Measurements from ENCODE around the gene DLGAP1.

Gene DLGAP1

DNA sequence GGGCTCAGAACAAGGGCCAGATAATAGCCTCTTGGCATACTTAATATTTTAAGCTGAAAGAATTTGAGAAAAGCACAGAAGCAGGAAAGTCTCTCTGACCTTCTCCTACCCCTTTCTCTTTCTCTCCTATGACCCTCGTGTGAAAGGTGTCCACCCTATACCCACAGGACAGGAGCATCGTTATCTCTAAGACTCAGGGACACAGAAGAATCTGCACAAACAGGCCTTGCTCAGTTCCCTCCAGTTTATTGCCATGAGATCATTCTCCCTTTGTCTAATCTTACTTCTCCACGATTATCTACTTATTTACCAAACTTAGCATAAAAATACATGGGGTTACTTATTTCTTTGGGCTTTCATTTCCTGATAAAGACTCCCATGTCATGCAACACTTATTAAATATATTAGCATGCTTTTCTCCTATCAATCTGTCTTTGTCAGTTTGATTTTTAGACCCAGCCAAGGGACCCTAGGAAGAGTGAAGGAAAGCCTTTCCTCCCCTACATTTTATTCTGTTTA lies 370.7 kb downstream of the DLGAP1 start:
- no peaks in the 10 kb centered on the region for H3K27me3 ChIP-seq (ENCODE audit: control insufficient read depth, insufficient read depth, low read length)

DNA sequence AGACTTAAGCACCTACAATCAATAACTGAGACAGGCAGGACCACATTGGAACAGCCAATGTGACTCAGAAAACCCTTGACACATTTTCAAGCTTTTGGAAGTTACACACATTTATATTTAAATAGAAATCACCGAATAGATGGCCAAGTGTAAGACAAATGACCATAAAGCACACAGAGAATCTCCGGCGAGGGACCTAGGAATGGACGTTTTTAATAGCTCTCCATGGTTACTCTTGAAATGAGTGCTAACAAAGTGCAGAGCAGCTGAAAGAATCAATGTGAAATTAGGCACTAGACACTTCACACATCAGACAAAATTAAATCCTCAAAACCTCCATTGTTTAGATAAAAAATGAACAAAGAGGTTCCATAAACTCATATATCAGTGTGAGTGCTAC lies 376.9 kb downstream of the DLGAP1 start:
- Histone ChIP-seq H3K4me3 (ENCODE audit: low read depth, low read length) (no peak overlapping the region), H3K36me3 (ENCODE audit: control insufficient read depth, insufficient read depth, low read length) (no peaks in the 10 kb centered on the region), H3K4me1 (ENCODE audit: control insufficient read depth, insufficient read depth, low read length) (peaks cover 33% of the 10 kb centered on the region), H3K9me3 (ENCODE audit: control insufficient read depth, insufficient read depth, low read length) (0 out of 2 replicates have a peak, but pooled peaks cover 6% of the 10 kb centered on the region), H3K27me3 (ENCODE audit: control insufficient read depth, insufficient read depth, low read length) (no peaks in the 10 kb centered on the region), H3K9ac (ENCODE audit: low read depth, low read length) (no peak overlapping the region), H3K27ac (ENCODE audit: low read depth, low read length) (no peak overlapping the region)

More for the DNA sequence above, 370.7 kb downstream of the DLGAP1 start:
- H3K36me3 ChIP-seq (ENCODE audit: control insufficient read depth, insufficient read depth, low read length): no peaks in the 10 kb centered on the region; the same call in 1 of the 2 replicates
- H3K9ac ChIP-seq (ENCODE audit: low read depth, low read length): no peak overlapping the region
- H3K27ac ChIP-seq (ENCODE audit: low read depth, low read length): no peak overlapping the region
- peaks cover 21% of the 10 kb centered on the region for H3K9me3 ChIP-seq (ENCODE audit: control insufficient read depth, insufficient read depth, low read length)
- peaks cover 35% of the 10 kb centered on the region for H3K4me1 ChIP-seq (ENCODE audit: control insufficient read depth, insufficient read depth, low read length)
- no peak overlapping the region for H3K4me3 ChIP-seq (ENCODE audit: low read depth, low read length)

DNA sequence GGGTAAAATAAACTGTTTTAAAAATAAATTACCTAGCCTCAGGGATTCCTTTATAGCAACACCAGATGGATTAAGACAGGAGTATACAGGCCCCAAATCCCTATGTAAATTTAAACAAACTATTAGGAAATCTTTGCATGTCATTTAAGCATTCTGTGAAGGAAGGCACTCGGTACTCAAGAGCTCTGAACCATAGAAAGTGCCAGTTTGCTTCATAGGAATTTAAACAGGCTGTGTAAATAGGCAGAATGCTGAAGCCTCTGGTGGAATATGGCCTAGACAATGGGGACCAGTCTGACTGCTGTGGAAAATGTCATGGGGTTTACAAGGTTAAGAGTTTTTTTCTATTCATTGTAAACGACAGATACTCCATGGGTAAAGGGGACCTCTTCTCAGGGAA lies 377.4 kb downstream of the DLGAP1 start:
- H3K9me3 ChIP-seq (ENCODE audit: control insufficient read depth, insufficient read depth, low read length): 0 out of 2 replicates have a peak, but pooled peaks cover 3% of the 10 kb centered on the region
- H3K9ac ChIP-seq (ENCODE audit: low read depth, low read length): no peak overlapping the region
- no peaks in the 10 kb centered on the region for H3K27me3 ChIP-seq (ENCODE audit: control insufficient read depth, insufficient read depth, low read length)
- peaks cover 35% of the 10 kb centered on the region for H3K4me1 ChIP-seq (ENCODE audit: control insufficient read depth, insufficient read depth, low read length)
- H3K27ac ChIP-seq (ENCODE audit: low read depth, low read length): no peak overlapping the region
- no peak overlapping the region for H3K4me3 ChIP-seq (ENCODE audit: low read depth, low read length)
- no peaks in the 10 kb centered on the region for H3K36me3 ChIP-seq (ENCODE audit: control insufficient read depth, insufficient read depth, low read length)

DNA sequence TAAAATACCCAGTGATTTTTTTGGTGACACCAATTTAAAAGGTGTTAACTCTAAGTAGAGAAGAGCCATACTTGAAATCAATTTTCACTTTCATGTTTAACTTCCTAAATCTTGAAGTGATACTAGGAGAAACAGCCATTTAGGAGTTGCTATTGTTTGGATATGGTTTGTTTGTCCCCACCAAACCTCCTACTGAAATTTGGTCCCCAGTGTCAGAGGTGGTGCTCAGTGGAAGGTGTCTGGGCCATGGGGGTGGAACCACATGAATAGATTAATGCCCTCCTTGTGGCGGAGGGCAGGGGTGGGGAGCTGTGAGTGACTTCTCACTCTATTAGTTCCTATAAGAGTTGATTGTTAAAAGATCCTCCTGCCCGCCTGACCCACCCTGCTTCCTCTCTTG lies 377.9 kb downstream of the DLGAP1 start:
- Histone ChIP-seq H3K4me3 (ENCODE audit: low read depth, low read length) (no peak overlapping the region), H3K27me3 (ENCODE audit: control insufficient read depth, insufficient read depth, low read length) (no peaks in the 10 kb centered on the region), H3K9me3 (ENCODE audit: control insufficient read depth, insufficient read depth, low read length) (no peaks in the 10 kb centered on the region), H3K4me1 (ENCODE audit: control insufficient read depth, insufficient read depth, low read length) (peaks cover 35% of the 10 kb centered on the region), H3K27ac (ENCODE audit: low read depth, low read length) (no peak overlapping the region), H3K9ac (ENCODE audit: low read depth, low read length) (no peak overlapping the region), H3K36me3 (ENCODE audit: control insufficient read depth, insufficient read depth, low read length) (no peaks in the 10 kb centered on the region)

DNA sequence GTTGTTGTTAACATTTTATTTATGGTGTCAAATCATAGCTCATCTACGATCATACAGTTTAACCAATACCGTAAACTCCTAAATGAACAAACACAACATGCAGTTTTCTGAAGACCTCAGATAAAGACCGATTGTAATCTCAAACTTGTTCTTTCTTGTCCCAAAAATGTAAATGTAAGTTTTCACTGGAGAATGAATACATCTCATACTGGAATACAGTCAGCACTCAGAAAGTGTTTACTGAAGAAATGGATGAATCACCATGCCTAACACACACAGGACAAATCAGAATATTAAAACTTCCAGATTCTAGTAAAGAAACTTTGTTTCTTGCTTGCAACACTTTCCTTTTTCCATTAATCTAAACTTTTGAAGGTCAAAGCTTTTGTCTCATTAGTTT lies 380.5 kb downstream of the DLGAP1 start:
- Histone ChIP-seq H3K4me1 (ENCODE audit: control insufficient read depth, insufficient read depth, low read length) (peaks cover 26% of the 10 kb centered on the region), H3K4me3 (ENCODE audit: low read depth, low read length) (no peak overlapping the region), H3K27ac (ENCODE audit: low read depth, low read length) (no peak overlapping the region), H3K9ac (ENCODE audit: low read depth, low read length) (no peak overlapping the region), H3K36me3 (ENCODE audit: control insufficient read depth, insufficient read depth, low read length) (no peaks in the 10 kb centered on the region), H3K27me3 (ENCODE audit: control insufficient read depth, insufficient read depth, low read length) (no peaks in the 10 kb centered on the region), H3K9me3 (ENCODE audit: control insufficient read depth, insufficient read depth, low read length) (no peaks in the 10 kb centered on the region)

DNA sequence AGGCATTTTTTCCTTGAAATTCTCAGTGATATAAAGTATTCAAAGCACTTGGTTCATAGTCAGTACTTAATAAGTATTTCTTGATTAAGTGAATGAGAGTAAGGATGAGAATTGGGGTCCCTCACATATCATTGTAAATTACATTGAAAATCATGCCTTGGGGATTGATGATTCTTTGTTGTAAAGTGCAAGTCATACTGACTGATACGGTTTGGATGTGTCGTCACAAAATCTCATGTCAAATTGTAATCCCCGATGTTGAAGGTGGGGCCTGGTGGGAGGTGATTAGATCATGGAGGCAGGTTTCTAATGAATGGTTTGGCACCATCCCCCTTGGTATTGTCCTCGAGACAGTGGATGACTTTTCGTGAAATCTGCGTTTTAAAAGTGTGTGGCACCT lies 385.9 kb downstream of the DLGAP1 start:
- no peak overlapping the region for H3K4me3 ChIP-seq (ENCODE audit: low read depth, low read length)

DNA sequence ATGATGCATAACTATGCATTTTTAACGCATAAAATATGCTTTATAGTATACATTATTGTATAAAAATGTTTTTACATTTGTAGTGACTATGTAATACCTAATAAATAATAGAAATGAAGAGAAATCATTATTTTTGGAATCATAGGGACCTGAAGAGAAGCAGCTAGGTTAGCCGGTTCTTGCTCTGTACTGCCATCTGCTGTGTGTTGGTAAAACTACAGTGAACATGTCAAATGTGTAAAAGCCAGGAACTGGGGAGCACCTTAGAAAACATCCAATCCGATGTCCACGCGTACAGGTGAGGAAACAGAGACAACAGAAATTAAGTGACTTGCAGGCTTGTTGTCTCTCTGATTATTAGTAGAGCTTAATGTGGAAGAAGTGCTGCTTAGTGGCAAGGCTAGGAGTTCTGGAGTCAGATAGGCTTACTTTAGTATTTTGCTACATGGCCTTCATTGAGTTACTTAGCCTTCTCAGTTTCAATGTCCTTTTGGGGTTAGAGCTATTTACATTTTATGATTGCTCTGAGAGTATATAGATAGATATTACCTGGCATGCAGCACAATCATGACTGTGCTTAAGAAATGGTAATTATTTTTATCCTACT lies 386.5 kb downstream of the DLGAP1 start:
- no peaks in the 10 kb centered on the region for H3K27me3 ChIP-seq (ENCODE audit: control insufficient read depth, insufficient read depth, low read length)
- H3K9me3 ChIP-seq (ENCODE audit: control insufficient read depth, insufficient read depth, low read length): peaks cover 22% of the 10 kb centered on the region
- no peak overlapping the region for H3K4me3 ChIP-seq (ENCODE audit: low read depth, low read length)
- H3K27ac ChIP-seq (ENCODE audit: low read depth, low read length): no peak overlapping the region
- peaks cover 3% of the 10 kb centered on the region; the same call in 1 of the 2 replicates for H3K4me1 ChIP-seq (ENCODE audit: control insufficient read depth, insufficient read depth, low read length)
- no peaks in the 10 kb centered on the region for H3K36me3 ChIP-seq (ENCODE audit: control insufficient read depth, insufficient read depth, low read length)
- no peak overlapping the region for H3K9ac ChIP-seq (ENCODE audit: low read depth, low read length)

More for the DNA sequence above, 385.9 kb downstream of the DLGAP1 start:
- Histone ChIP-seq H3K9me3 (ENCODE audit: control insufficient read depth, insufficient read depth, low read length) (peaks cover 18% of the 10 kb centered on the region), H3K4me1 (ENCODE audit: control insufficient read depth, insufficient read depth, low read length) (peaks cover 3% of the 10 kb centered on the region; the same call in 1 of the 2 replicates), H3K9ac (ENCODE audit: low read depth, low read length) (no peak overlapping the region), H3K36me3 (ENCODE audit: control insufficient read depth, insufficient read depth, low read length) (no peaks in the 10 kb centered on the region), H3K27ac (ENCODE audit: low read depth, low read length) (no peak overlapping the region), H3K27me3 (ENCODE audit: control insufficient read depth, insufficient read depth, low read length) (no peaks in the 10 kb centered on the region)

DNA sequence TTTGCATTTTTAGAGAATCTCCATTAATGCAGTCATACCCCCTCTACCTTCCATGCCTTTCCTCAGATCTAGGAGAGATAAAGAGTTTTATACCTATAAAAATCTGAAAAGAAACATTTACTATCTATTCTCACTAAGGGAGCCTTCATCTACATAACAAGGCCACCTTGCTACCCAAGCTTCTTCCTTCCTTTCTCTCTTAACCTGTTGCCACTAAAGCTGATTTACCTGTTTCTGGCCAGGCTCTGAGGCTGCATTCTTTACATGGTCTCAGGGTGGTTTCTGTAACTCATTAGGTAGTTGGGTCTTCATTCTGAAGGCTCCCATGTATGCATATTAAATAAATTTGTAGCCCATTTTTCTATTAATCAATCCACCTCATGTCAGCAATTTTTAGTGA lies 391.6 kb downstream of the DLGAP1 start:
- no peak overlapping the region for H3K9ac ChIP-seq (ENCODE audit: low read depth, low read length)
- no peaks in the 10 kb centered on the region for H3K36me3 ChIP-seq (ENCODE audit: control insufficient read depth, insufficient read depth, low read length)
- H3K27me3 ChIP-seq (ENCODE audit: control insufficient read depth, insufficient read depth, low read length): no peaks in the 10 kb centered on the region
- no peaks in the 10 kb centered on the region for H3K4me1 ChIP-seq (ENCODE audit: control insufficient read depth, insufficient read depth, low read length)
- peaks cover 68% of the 10 kb centered on the region for H3K9me3 ChIP-seq (ENCODE audit: control insufficient read depth, insufficient read depth, low read length)
- H3K4me3 ChIP-seq (ENCODE audit: low read depth, low read length): no peak overlapping the region
- peak overlapping the region; percentile 42 for H3K27ac ChIP-seq (ENCODE audit: low read depth, low read length)

DNA sequence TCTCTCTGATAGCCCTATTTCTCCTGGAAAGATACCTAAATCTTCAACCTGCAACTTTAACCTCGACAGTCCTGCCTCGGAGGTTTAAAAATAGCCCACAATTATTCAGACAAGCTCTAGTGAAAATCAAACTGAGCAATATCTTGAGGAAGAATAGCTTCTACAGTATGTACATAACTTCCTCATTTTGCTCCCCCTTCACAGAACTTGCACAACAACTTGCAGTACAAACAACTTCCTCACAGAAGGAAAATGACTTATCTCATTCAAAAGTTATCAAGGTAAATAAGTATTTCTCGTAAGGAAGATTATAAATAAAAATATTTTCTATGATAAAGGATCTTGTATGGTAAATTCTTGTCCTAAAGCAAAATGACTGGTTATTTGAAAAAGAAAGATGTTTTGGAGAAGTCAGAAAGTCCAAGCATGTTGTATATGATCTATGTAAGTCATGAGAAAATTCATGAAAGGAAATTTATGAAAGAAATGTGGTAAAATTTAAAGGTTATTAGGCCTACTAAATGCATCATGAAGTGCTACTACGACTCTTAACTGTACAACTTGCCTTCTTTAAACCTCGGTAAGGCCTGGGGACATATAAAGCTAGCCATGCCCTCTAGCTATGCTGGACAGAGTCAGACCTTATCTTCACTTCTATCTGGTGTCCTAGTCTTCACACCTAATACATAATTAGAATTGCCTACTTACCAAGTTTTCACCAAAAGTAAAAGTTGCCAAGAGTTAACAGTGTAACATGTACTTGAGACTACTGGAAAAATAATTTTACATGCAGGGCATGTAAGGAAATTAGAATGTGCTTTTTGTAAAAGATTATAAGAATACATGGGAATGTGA lies 394.5 kb downstream of the DLGAP1 start:
- no peaks in the 10 kb centered on the region for H3K27me3 ChIP-seq (ENCODE audit: control insufficient read depth, insufficient read depth, low read length)
- H3K9me3 ChIP-seq (ENCODE audit: control insufficient read depth, insufficient read depth, low read length): peaks cover 62% of the 10 kb centered on the region
- H3K27ac ChIP-seq (ENCODE audit: low read depth, low read length): no peak overlapping the region
- H3K9ac ChIP-seq (ENCODE audit: low read depth, low read length): no peak overlapping the region
- no peak overlapping the region for H3K4me3 ChIP-seq (ENCODE audit: low read depth, low read length)
- no peaks in the 10 kb centered on the region for H3K36me3 ChIP-seq (ENCODE audit: control insufficient read depth, insufficient read depth, low read length)
- no peaks in the 10 kb centered on the region for H3K4me1 ChIP-seq (ENCODE audit: control insufficient read depth, insufficient read depth, low read length)

DNA sequence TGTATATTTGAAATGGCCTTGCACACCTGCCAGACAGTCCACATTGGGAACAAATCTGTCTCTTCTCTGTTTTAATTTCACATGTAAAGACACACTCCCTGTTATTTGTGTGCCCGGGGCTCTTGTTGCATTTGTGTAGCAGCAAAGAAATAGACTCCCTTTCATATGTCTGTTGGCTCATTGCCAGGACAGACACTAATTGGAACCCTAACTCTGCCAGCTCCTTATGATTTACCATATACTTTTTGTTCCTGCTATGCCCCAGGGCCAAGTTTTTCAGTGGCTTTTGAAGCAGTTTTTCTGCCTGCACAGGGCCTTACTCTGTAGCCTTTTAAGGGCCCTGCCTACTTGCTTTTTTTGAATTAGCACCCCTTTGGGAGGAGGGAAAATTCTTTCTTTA lies 396.9 kb downstream of the DLGAP1 start:
- Histone ChIP-seq H3K4me3 (ENCODE audit: low read depth, low read length) (no peak overlapping the region), H3K36me3 (ENCODE audit: control insufficient read depth, insufficient read depth, low read length) (no peaks in the 10 kb centered on the region), H3K27me3 (ENCODE audit: control insufficient read depth, insufficient read depth, low read length) (no peaks in the 10 kb centered on the region), H3K4me1 (ENCODE audit: control insufficient read depth, insufficient read depth, low read length) (no peaks in the 10 kb centered on the region), H3K9ac (ENCODE audit: low read depth, low read length) (no peak overlapping the region), H3K9me3 (ENCODE audit: control insufficient read depth, insufficient read depth, low read length) (peaks cover 55% of the 10 kb centered on the region), H3K27ac (ENCODE audit: low read depth, low read length) (no peak overlapping the region)

Data from HUES48 (cell line).